Epithelial cell of proximal tubule (primary cell): Measurements from ENCODE around the gene GTF3A. TPM values are rescaled to one million over a fixed set of nuclear protein-coding genes. Genes with fewer than 3 reads are reported as not detected.

Experiments used
- DNase-seq: peaks from one replicate; pipeline ENCODE4 v3.0.0-alpha.2; 2011; ENCODE audit warnings: low read depth
- H3K4me3 ChIP-seq: 2 replicates; pipeline ENCODE4 v1.5.1; 2011; ENCODE audit warnings: low read depth, mild to moderate bottlenecking, low read length
- total RNA-seq: library from RNA; depleted of rRNA; stranded (reverse); fragments of >200 nt; gene quantifications from 2 replicates; pipeline ENCODE4 v1.2.3, GENCODE V29; 2015
- TF ChIP-seq, protein P1 (sequence below): conservative IDR thresholded peaks from 2 replicates; pipeline ENCODE4 v1.5.1; 2012; ENCODE audit warnings: low read depth, mild to moderate bottlenecking, low read length

GTF3A gene
- total RNA-seq, 1 donor from 2014 or later: 160 TPM

GRCh38 chr13:27448308-27448707, 23.9 kb downstream of the GTF3A start:
- TF ChIP-seq, protein P1, sequence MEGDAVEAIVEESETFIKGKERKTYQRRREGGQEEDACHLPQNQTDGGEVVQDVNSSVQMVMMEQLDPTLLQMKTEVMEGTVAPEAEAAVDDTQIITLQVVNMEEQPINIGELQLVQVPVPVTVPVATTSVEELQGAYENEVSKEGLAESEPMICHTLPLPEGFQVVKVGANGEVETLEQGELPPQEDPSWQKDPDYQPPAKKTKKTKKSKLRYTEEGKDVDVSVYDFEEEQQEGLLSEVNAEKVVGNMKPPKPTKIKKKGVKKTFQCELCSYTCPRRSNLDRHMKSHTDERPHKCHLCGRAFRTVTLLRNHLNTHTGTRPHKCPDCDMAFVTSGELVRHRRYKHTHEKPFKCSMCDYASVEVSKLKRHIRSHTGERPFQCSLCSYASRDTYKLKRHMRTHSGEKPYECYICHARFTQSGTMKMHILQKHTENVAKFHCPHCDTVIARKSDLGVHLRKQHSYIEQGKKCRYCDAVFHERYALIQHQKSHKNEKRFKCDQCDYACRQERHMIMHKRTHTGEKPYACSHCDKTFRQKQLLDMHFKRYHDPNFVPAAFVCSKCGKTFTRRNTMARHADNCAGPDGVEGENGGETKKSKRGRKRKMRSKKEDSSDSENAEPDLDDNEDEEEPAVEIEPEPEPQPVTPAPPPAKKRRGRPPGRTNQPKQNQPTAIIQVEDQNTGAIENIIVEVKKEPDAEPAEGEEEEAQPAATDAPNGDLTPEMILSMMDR: no peak
- H3K4me3 ChIP-seq: no peak overlapping the region
- DNase-seq: no peak

GRCh38 chr13:27449081-27449603, 24.7 kb downstream of the GTF3A start:
- no peak for DNase-seq
- TF ChIP-seq, protein P1: no peak

DNA sequence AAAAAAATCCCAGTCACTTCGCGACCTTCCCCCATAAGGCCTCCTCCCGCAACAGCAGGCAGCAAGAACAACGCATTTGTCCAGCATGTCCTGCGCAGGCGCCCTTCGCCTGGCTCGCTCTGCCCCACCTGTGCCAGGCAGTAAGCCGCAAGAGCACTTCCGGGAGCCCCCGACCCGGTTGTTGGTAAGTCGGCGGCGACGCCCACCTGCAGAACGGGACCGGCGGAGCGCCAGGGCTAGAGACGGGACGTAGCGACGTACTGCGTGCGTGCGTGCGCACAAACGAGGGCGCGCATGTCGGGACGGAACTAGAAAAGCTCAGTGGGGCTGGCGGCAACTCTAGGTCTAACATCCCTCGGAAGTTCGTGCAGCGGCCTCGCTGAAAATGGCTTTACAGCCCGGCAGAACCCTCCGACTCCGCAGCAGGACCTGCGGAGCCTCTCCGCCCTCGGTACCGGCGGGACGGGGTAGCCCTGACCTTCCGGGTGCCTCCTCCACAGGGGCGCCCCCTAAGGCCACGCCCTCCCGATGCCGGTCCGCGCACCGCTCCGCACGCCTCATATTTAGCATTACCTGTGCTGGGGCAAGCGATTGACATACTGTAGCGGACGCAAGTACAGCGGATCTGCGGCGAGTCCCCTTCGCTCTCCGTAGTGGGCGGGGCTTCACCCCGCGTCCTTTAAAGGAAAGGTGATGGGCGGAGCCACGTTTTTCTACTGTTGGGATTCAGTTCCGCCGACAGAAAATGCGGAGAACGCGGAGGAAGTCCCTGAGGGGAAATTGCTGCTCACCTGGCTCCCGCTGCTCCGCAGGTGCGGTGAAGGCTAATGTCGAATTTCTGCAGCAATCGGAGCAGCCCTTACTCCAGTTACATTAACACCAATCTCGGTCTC, 25.8 kb downstream of the GTF3A start, which contains the start of gene MTIF3:
Gene MTIF3 (minus strand): TSS at position 629 of the 893 bp plus-strand sequence. CDS start 10,116 bp downstream, outside the sequence.
- DNase-seq: peak; percentile 70
- TF ChIP-seq, protein P1: no peak
- peak within 1 kb of the TSS; percentile 81 for H3K4me3 ChIP-seq

More at GRCh38 chr13:27449081-27449603, 24.7 kb downstream of the GTF3A start:
- peak overlapping the region; percentile 81 for H3K4me3 ChIP-seq

DNA sequence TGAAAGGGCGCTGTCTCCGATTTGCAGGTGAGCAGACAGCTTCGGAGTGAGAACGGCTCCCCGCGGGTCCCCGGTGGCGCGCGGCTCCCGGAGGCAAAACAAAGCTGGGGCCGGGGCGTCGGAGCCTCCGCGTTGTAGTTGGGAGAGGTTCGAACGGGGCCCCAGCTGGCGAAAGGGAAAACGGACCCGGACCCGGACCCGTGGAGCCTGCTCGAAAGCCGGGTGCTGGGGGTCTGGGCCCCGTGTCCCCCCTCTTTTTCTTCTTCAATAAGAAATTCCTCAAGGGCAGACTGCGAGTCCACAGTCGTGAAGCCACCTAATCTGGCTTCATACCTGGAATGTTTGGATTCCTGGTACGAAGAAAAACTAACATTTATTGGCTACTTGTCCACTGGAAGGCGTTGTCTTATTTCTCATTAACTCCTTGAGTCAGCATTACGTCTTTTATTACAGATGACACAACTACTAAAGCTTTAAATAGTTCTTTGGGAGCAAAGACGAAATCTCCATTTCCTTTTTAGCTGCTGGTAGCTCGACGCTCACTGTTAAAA, 26.6 kb downstream of the GTF3A start:
- peak; percentile 82 for DNase-seq
- TF ChIP-seq, protein P1: no peak
- peak overlapping the region; percentile 81 for H3K4me3 ChIP-seq

GRCh38 chr13:27455331-27455855, 31.0 kb downstream of the GTF3A start:
- TF ChIP-seq, protein P1: no peak
- no peak for DNase-seq
- H3K4me3 ChIP-seq: peak overlapping the region; percentile 41

GRCh38 chr13:27461940-27462584, 37.6 kb downstream of the GTF3A start:
- TF ChIP-seq, protein P1: no peak
- no peak overlapping the region for H3K4me3 ChIP-seq
- no peak for DNase-seq
